Smooth muscle cell (in vitro differentiated cells): ENCODE data around the gene MBD3L5. TPM values are rescaled to one million over a fixed set of nuclear protein-coding genes. Genes with fewer than 3 reads are reported as not detected.

ENCODE experiments used
- DNase-seq: peaks from one replicate; lab custom pipeline; 2025; ENCODE audit not compliant: unreplicated experiment; lab: John Stamatoyannopoulos, UW
- H2AFZ ChIP-seq: fragments of 200-600 bp; sonication (generic); 2 replicates; pipeline ENCODE4 v1.6.0; 2016; ENCODE audit warnings: antibody characterized with exemption, low read depth, mild to moderate bottlenecking
- H3F3A ChIP-seq: fragments of 200-600 bp; sonication (generic); 2 replicates; pipeline ENCODE4 v1.6.0; 2017; ENCODE audit warnings: antibody characterized with exemption, low read depth
- H3K27ac ChIP-seq: fragments of 200-600 bp; sonication (generic); 2 replicates; pipeline ENCODE4 v1.5.1; 2016; ENCODE audit warnings: low read depth, mild to moderate bottlenecking
- H3K27me3 ChIP-seq: fragments of 200-600 bp; sonication (generic); 2 replicates; pipeline ENCODE4 v1.6.1; 2016; ENCODE audit warnings: low read depth, mild to moderate bottlenecking
- H3K36me3 ChIP-seq: fragments of 200-600 bp; sonication (generic); 2 replicates; pipeline ENCODE4 v1.5.1; 2016; ENCODE audit warnings: low read depth
- H3K4me1 ChIP-seq: fragments of 200-600 bp; sonication (generic); 2 replicates; pipeline ENCODE4 v1.5.1; 2016; ENCODE audit warnings: low read depth
- H3K4me2 ChIP-seq: fragments of 200-600 bp; sonication (generic); 2 replicates; pipeline ENCODE4 v1.6.0; 2016; ENCODE audit warnings: mild to moderate bottlenecking
- H3K4me3 ChIP-seq: fragments of 200-600 bp; sonication (generic); 2 replicates; pipeline ENCODE4 v1.5.1; 2016; ENCODE audit warnings: mild to moderate bottlenecking
- H3K79me2 ChIP-seq: fragments of 200-600 bp; sonication (generic); 2 replicates; pipeline ENCODE4 v1.6.0; 2016; ENCODE audit warnings: low read depth, mild to moderate bottlenecking
- H3K9ac ChIP-seq: fragments of 200-600 bp; sonication (generic); 2 replicates; pipeline ENCODE4 v1.6.0; 2016; ENCODE audit warnings: low read depth
- H3K9me3 ChIP-seq: fragments of 200-600 bp; sonication (generic); replicated peaks from 2 replicates; pipeline ENCODE4 v1.5.1; 2016; ENCODE audit warnings: low read depth
- H4K20me1 ChIP-seq: fragments of 200-600 bp; sonication (generic); 2 replicates; pipeline ENCODE4 v1.6.0; 2016; ENCODE audit warnings: low read depth
- CTCF ChIP-seq: fragments of 200-600 bp; sonication (generic); IDR thresholded peaks from 2 replicates; pipeline ENCODE4 v1.5.1; 2017; ENCODE audit warnings: borderline replicate concordance, mild to moderate bottlenecking, antibody characterized with exemption; ENCODE audit not compliant: insufficient read depth, poor library complexity, severe bottlenecking
- WGBS: methylation state at CpG from one replicate; pipeline ENCODE4 v1.1.7; 2016; ENCODE audit warnings: low lambda C conversion rate; 5-methylcytosine and 5-hydroxymethylcytosine counted together
- polyA plus RNA-seq: library from polyadenylated mRNA; unstranded; fragments of >200 nt; fragmentation: Nextera tagmentation; extraction: Ambion mirVana; gene quantifications from 2 replicates; pipeline ENCODE4 v1.2.1, GENCODE V29; 2016
- total RNA-seq: library from RNA; depleted of rRNA; stranded (reverse); fragments of >200 nt; gene quantifications from 2 replicates; pipeline ENCODE4 v1.2.3, GENCODE V29; 2014

The MBD3L5 gene
- total and polyA plus RNA-seq, 2 experiments from 2014 or later, result not detected

GRCh38 chr19:7067716-7068115, 37.3 kb downstream of the MBD3L5 start:
- peaks cover 5% of the 10 kb centered on the region for H3K4me1 ChIP-seq
- H3K4me3 ChIP-seq, result no peak overlapping the region
- peaks cover 10% of the 10 kb centered on the region for H3K79me2 ChIP-seq
- H3F3A ChIP-seq, result peaks cover 8% of the 10 kb centered on the region
- no peak for TF ChIP-seq CTCF
- H3K9me3 ChIP-seq, result no peaks in the 10 kb centered on the region
- no peaks in the 10 kb centered on the region for H3K27me3 ChIP-seq
- WGBS, result 82% methylated on average over 2 of the region's 2 CpGs
- no peak overlapping the region for H3K9ac ChIP-seq
- no peaks in the 10 kb centered on the region for H4K20me1 ChIP-seq
- H3K4me2 ChIP-seq, result no peak overlapping the region
- H3K27ac ChIP-seq, result no peak overlapping the region
- DNase-seq, result no peak
- peaks cover 5% of the 10 kb centered on the region for H3K36me3 ChIP-seq
- H2AFZ ChIP-seq, result no peak overlapping the region

GRCh38 chr19:7068599-7068998, 38.2 kb downstream of the MBD3L5 start:
- no peak for TF ChIP-seq CTCF
- no peaks in the 10 kb centered on the region for H4K20me1 ChIP-seq
- peaks cover 8% of the 10 kb centered on the region for H3F3A ChIP-seq
- peaks cover 10% of the 10 kb centered on the region for H3K79me2 ChIP-seq
- H3K4me2 ChIP-seq, result peak overlapping the region; percentile 96
- H3K4me3 ChIP-seq, result peak overlapping the region; percentile 87
- peaks cover 6% of the 10 kb centered on the region for H3K36me3 ChIP-seq
- peaks cover 5% of the 10 kb centered on the region for H3K4me1 ChIP-seq
- no peaks in the 10 kb centered on the region for H3K27me3 ChIP-seq
- H2AFZ ChIP-seq, result no peak overlapping the region
- no peak overlapping the region for H3K27ac ChIP-seq
- no peaks in the 10 kb centered on the region for H3K9me3 ChIP-seq
- no peak for DNase-seq
- H3K9ac ChIP-seq, result no peak overlapping the region
- WGBS, result 91% methylated on average over 6 of the region's 6 CpGs

GRCh38 chr19:7069042-7069903, 38.9 kb downstream of the MBD3L5 start, which contains the start of gene ZNF557:
TSS of gene ZNF557 (plus strand) at chr19:7069703. CDS start at chr19:7075075, 5,372 bp downstream.
- Histone ChIP-seq H3F3A (peaks cover 8% of the 10 kb centered on the region), H3K36me3 (peaks cover 7% of the 10 kb centered on the region), H3K79me2 (peaks cover 10% of the 10 kb centered on the region), H3K4me3 (peak within 1 kb of the TSS; percentile 87), H3K27me3 (no peaks in the 10 kb centered on the region), H3K27ac (peak within 1 kb of the TSS; percentile 15), H2AFZ (peak within 1 kb of the TSS; percentile 93), H3K4me2 (peak within 1 kb of the TSS; percentile 96), H4K20me1 (no peaks in the 10 kb centered on the region), H3K9ac (peak within 1 kb of the TSS; percentile 60), H3K4me1 (peaks cover 5% of the 10 kb centered on the region), H3K9me3 (no peaks in the 10 kb centered on the region)
- TF ChIP-seq CTCF, result no peak
- WGBS, result under 1% methylated on average over 50 of the region's 56 CpGs
- DNase-seq, result peak; percentile 89

GRCh38 chr19:7069904-7070226, 39.5 kb downstream of the MBD3L5 start:
- Histone ChIP-seq H3K27ac (peak overlapping the region; percentile 15), H3K4me3 (peak overlapping the region; percentile 87), H3K4me1 (peaks cover 5% of the 10 kb centered on the region), H3K27me3 (no peaks in the 10 kb centered on the region), H3K36me3 (peaks cover 9% of the 10 kb centered on the region), H2AFZ (peak overlapping the region; percentile 93), H3K9ac (peak overlapping the region; percentile 60), H3K79me2 (peaks cover 10% of the 10 kb centered on the region), H3F3A (peaks cover 8% of the 10 kb centered on the region), H3K9me3 (no peaks in the 10 kb centered on the region), H4K20me1 (no peaks in the 10 kb centered on the region), H3K4me2 (peak overlapping the region; percentile 96)
- no peak for TF ChIP-seq CTCF
- WGBS, result 4% methylated on average over 12 of the region's 12 CpGs
- DNase-seq, result no peak
